Astrocyte (in vitro differentiated cells and primary cell): ENCODE measurements around the gene TIAM2. TPM values are rescaled to one million over a fixed set of nuclear protein-coding genes. Genes with fewer than 3 reads are reported as not detected.

Experiments used
- DNase-seq: peaks from one replicate; pipeline ENCODE4 v3.0.0-alpha.2; 2010; ENCODE audit warnings: low read depth
- FAIRE-seq: peaks from 2 replicates; lab custom pipeline; 2011; peaks lifted over from hg19 to GRCh38; lab: Jason Lieb, UNC
- H2AFZ ChIP-seq: 2 replicates; pipeline ENCODE4 v1.6.0; 2012; ENCODE audit warnings: low read depth, low read length, inconsistent platforms
- H3K27ac ChIP-seq: 2 replicates; pipeline ENCODE4 v1.5.1; 2011; ENCODE audit warnings: low read depth, low read length, inconsistent platforms
- H3K27me3 ChIP-seq: 2 replicates; pipeline ENCODE4 v1.6.0; 2011; ENCODE audit warnings: low read length, inconsistent platforms; ENCODE audit not compliant: insufficient read depth
- H3K36me3 ChIP-seq: 2 replicates; pipeline ENCODE4 v1.5.1; 2011; ENCODE audit warnings: low read length, inconsistent platforms; ENCODE audit not compliant: insufficient read depth
- H3K4me1 ChIP-seq: 2 replicates; pipeline ENCODE4 v1.5.1; 2011; ENCODE audit warnings: low read length, inconsistent platforms; ENCODE audit not compliant: insufficient read depth
- H3K4me2 ChIP-seq: 2 replicates; pipeline ENCODE4 v1.6.0; 2012; ENCODE audit warnings: low read length, inconsistent platforms
- H3K4me3 ChIP-seq: 2 replicates; pipeline ENCODE4 v1.5.1; 2011; ENCODE audit warnings: low read depth, mild to moderate bottlenecking, low read length, inconsistent platforms; ENCODE audit not compliant: insufficient read depth
- H3K79me2 ChIP-seq: 2 replicates; pipeline ENCODE4 v1.6.0; 2012; ENCODE audit warnings: mild to moderate bottlenecking, low read length, inconsistent platforms; ENCODE audit not compliant: insufficient read depth
- H3K9ac ChIP-seq: 2 replicates; pipeline ENCODE4 v1.6.0; 2012; ENCODE audit warnings: mild to moderate bottlenecking, low read length, inconsistent platforms
- H3K9me3 ChIP-seq: 2 replicates; pipeline ENCODE4 v1.5.1; 2012; ENCODE audit warnings: low read depth, mild to moderate bottlenecking, low read length, inconsistent platforms; ENCODE audit not compliant: insufficient read depth
- H4K20me1 ChIP-seq: 2 replicates; pipeline ENCODE4 v1.6.0; 2012; ENCODE audit warnings: low read length, inconsistent platforms; ENCODE audit not compliant: insufficient read depth
- H3K27ac Mint-ChIP-seq: one replicate; pipeline ENCODE4 v1.8.0; 2021; ENCODE audit warnings: mild to moderate bottlenecking, mixed read lengths; ENCODE audit not compliant: unreplicated experiment
- H3K27me3 Mint-ChIP-seq: one replicate; pipeline ENCODE4 v1.8.0; 2021; ENCODE audit warnings: low read depth, mixed read lengths; ENCODE audit not compliant: unreplicated experiment
- H3K36me3 Mint-ChIP-seq: one replicate; pipeline ENCODE4 v1.8.0; 2021; ENCODE audit warnings: low read depth, mixed read lengths; ENCODE audit not compliant: unreplicated experiment
- H3K4me1 Mint-ChIP-seq: one replicate; pipeline ENCODE4 v1.8.0; 2021; ENCODE audit warnings: low read depth, mixed read lengths; ENCODE audit not compliant: unreplicated experiment
- H3K4me3 Mint-ChIP-seq: one replicate; pipeline ENCODE4 v1.8.0; 2021; ENCODE audit warnings: mild to moderate bottlenecking, moderate library complexity, mixed read lengths; ENCODE audit not compliant: unreplicated experiment
- H3K9me3 Mint-ChIP-seq: one replicate; pipeline ENCODE4 v1.8.0; 2021; ENCODE audit warnings: mild to moderate bottlenecking, mixed read lengths; ENCODE audit not compliant: unreplicated experiment
- CTCF ChIP-seq: IDR thresholded peaks from 2 replicates; pipeline ENCODE4 v1.5.1; 2011; ENCODE audit warnings: low read depth, mild to moderate bottlenecking, inconsistent platforms, low read length, moderate library complexity; ENCODE audit not compliant: insufficient read depth
- EZH2 ChIP-seq: IDR thresholded peaks from 2 replicates; pipeline ENCODE4 v1.6.1; 2012; ENCODE audit warnings: mild to moderate bottlenecking, low read length, inconsistent platforms; ENCODE audit not compliant: insufficient read depth
- total RNA-seq: library from RNA; stranded (reverse); gene quantifications from 2 replicates; pipeline ENCODE4 v1.2.1, GENCODE V29; 2021

The TIAM2 gene
- total RNA-seq, 1 donor from 2014 or later: 23.6 TPM

DNA sequence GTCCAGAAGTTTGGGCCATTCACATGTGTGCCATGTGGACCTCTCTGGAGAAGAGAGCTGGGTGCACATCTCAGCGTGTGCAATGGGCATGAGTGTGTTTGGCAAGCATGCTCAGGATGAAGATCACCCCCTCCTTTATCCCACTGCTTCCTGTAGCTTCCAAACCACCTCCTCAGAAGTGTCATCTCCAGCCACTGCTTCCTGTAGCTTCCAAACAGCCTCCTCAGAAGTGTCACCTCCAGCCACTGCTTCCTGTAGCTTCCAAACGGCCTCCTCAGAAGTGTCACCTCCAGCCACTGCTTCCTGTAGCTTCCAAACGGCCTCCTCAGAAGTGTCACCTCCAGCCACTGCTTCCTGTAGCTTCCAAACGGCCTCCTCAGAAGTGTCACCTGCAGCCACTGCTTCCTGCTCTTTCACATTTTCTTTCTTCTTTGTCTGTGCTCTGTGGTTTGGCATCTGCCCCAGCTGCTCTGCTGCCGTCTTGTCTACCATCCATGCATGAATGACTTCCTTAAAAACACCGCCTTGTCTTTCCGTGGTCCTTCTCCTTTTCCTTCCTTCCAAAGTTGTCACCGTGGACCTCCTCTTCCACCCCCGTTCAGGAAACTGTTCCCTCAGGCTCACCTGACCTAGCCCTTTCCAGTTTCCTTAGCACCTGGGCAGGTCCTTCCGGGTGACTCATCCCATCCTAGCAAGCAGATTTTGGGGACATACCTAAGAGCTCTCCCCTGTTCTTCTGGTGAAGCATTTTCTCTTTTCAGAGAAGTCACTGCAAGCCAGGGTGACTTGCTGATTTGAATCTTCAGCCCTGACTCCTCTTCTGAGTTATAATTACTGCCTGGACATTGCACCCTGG lies 43.5 kb upstream of the TIAM2 start:
- H2AFZ ChIP-seq: no peak overlapping the region
- TF ChIP-seq CTCF: no peak
- TF ChIP-seq EZH2: no peak
- no peak for FAIRE-seq
- H3K4me3 ChIP-seq: no peak overlapping the region
- Mint-ChIP-seq H3K9me3 (no peaks in the 10 kb centered on the region), H3K4me1 (peaks cover 17% of the 10 kb centered on the region), H3K27ac (no peak overlapping the region), H3K4me3 (no peak overlapping the region), H3K27me3 (peaks cover 4% of the 10 kb centered on the region), H3K36me3 (peaks cover 7% of the 10 kb centered on the region)
- H3K27ac ChIP-seq: no peak overlapping the region
- H3K36me3 ChIP-seq: no peaks in the 10 kb centered on the region
- H4K20me1 ChIP-seq: no peaks in the 10 kb centered on the region
- DNase-seq: peak; percentile 41
- H3K4me2 ChIP-seq: no peak overlapping the region
- H3K27me3 ChIP-seq: no peaks in the 10 kb centered on the region
- no peaks in the 10 kb centered on the region for H3K9me3 ChIP-seq
- H3K9ac ChIP-seq: no peak overlapping the region
- H3K79me2 ChIP-seq: no peaks in the 10 kb centered on the region
- H3K4me1 ChIP-seq: peaks cover 3% of the 10 kb centered on the region

DNA sequence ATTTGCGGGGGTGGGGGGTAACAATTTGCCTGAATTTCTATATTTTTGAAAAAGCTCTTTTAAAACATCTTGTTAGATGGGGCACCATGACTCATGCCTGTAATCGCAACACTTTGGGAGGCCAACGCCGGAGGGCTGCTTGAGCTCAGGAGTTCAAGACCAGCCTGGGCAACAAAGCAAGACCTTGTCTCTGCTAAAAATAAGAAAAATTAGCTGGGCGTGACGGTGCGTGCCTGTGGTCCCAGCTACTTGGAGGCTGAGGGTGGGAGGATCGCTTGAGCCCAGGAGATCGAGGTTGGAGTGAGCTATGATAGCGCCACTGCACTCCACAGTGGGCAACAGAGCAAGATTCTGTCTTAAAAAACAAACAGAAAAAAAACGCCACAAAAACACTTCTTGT lies 41.5 kb upstream of the TIAM2 start:
- H3K4me2 ChIP-seq: no peak overlapping the region
- H3K4me3 ChIP-seq: no peak overlapping the region
- DNase-seq: no peak
- TF ChIP-seq CTCF: no peak
- no peak for TF ChIP-seq EZH2
- FAIRE-seq: no peak
- no peak overlapping the region for H3K9ac ChIP-seq
- peaks cover 17% of the 10 kb centered on the region for H3K4me1 Mint-ChIP-seq
- no peaks in the 10 kb centered on the region for H3K9me3 Mint-ChIP-seq
- H3K4me3 Mint-ChIP-seq: no peak overlapping the region
- H3K27me3 ChIP-seq: no peaks in the 10 kb centered on the region
- no peaks in the 10 kb centered on the region for H3K36me3 ChIP-seq
- H4K20me1 ChIP-seq: no peaks in the 10 kb centered on the region
- H3K27me3 Mint-ChIP-seq: peaks cover 4% of the 10 kb centered on the region
- no peak overlapping the region for H2AFZ ChIP-seq
- H3K36me3 Mint-ChIP-seq: peaks cover 7% of the 10 kb centered on the region
- H3K4me1 ChIP-seq: peaks cover 3% of the 10 kb centered on the region
- H3K27ac ChIP-seq: no peak overlapping the region
- peak overlapping the region; percentile 62 for H3K27ac Mint-ChIP-seq
- H3K79me2 ChIP-seq: no peaks in the 10 kb centered on the region
- no peaks in the 10 kb centered on the region for H3K9me3 ChIP-seq

DNA sequence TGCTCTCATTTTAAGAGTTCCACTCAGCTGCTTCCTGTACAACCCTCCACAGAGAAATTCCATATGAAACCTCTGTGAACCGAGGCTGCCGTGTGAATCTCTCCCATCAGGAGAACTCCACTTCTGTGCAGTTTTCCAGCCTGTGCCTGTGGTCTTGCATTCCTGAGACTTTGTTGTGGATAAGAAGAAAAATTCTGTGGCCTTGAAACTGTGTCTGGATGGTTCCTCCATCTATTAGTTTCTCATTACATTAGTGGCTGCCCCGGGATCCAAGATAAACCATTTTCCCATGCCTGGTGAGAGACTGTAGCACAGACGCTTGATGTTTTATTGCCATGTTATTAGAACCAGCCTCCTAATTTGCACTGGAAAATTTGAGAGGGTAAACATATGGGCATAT lies 40.8 kb upstream of the TIAM2 start:
- Histone ChIP-seq H3K9ac (no peak overlapping the region), H3K9me3 (no peaks in the 10 kb centered on the region), H3K27me3 (no peaks in the 10 kb centered on the region), H2AFZ (no peak overlapping the region), H3K4me2 (no peak overlapping the region), H3K79me2 (no peaks in the 10 kb centered on the region), H3K4me1 (peaks cover 3% of the 10 kb centered on the region), H3K27ac (no peak overlapping the region), H3K4me3 (no peak overlapping the region), H4K20me1 (no peaks in the 10 kb centered on the region), H3K36me3 (no peaks in the 10 kb centered on the region)
- FAIRE-seq (no peak), DNase-seq (peak; percentile 57)
- Mint-ChIP-seq H3K4me1 (peaks cover 17% of the 10 kb centered on the region), H3K4me3 (no peak overlapping the region), H3K36me3 (peaks cover 7% of the 10 kb centered on the region), H3K27me3 (peaks cover 4% of the 10 kb centered on the region), H3K9me3 (no peaks in the 10 kb centered on the region), H3K27ac (peak overlapping the region; percentile 62)
- TF ChIP-seq EZH2 (no peak), CTCF (no peak)
